KMS-11 (cell line): ENCODE measurements around the gene ASIC5.
"Not testable (repeated sequence)": the region's sequence is repeated elsewhere in the genome, so short reads cannot be mapped to it uniquely, and the experiment has no call there.

ENCODE experiments used
- H2AFZ ChIP-seq: fragments of 200-600 bp; sonication (generic); 2 replicates; pipeline ENCODE4 v1.6.1; 2016; ENCODE audit warnings: antibody characterized with exemption, mixed run types, low read depth
- H3K27ac ChIP-seq: fragments of 200-600 bp; sonication (generic); 2 replicates; pipeline ENCODE4 v1.6.1; 2016; ENCODE audit warnings: mild to moderate bottlenecking, mixed run types
- H3K27me3 ChIP-seq: fragments of 200-600 bp; sonication (generic); 2 replicates; pipeline ENCODE4 v1.6.1; 2017; ENCODE audit warnings: mild to moderate bottlenecking, low read depth, mixed run types, moderate library complexity; ENCODE audit not compliant: insufficient read depth
- H3K36me3 ChIP-seq: fragments of 200-600 bp; sonication (generic); 2 replicates; pipeline ENCODE4 v1.6.1; 2017; ENCODE audit warnings: mild to moderate bottlenecking, mixed run types; ENCODE audit not compliant: insufficient read depth
- H3K4me1 ChIP-seq: fragments of 200-600 bp; sonication (generic); 2 replicates; pipeline ENCODE4 v1.6.1; 2016; ENCODE audit warnings: mild to moderate bottlenecking, low read depth, mixed run types; ENCODE audit not compliant: poor library complexity, severe bottlenecking
- H3K4me2 ChIP-seq: fragments of 200-600 bp; sonication (generic); 2 replicates; pipeline ENCODE4 v1.7.0; 2016; ENCODE audit warnings: mild to moderate bottlenecking, mixed run types
- H3K4me3 ChIP-seq: fragments of 200-600 bp; sonication (generic); IDR thresholded peaks from 2 replicates; pipeline ENCODE4 v1.6.1; 2017; ENCODE audit warnings: low read depth, low read length, mixed read lengths; ENCODE audit not compliant: insufficient read depth
- H3K79me2 ChIP-seq: fragments of 200-600 bp; sonication (generic); 2 replicates; pipeline ENCODE4 v1.6.1; 2016; ENCODE audit warnings: low read depth, mixed run types; ENCODE audit not compliant: insufficient read depth
- H3K9ac ChIP-seq: fragments of 200-600 bp; sonication (generic); 2 replicates; pipeline ENCODE4 v1.6.1; 2016; ENCODE audit warnings: mild to moderate bottlenecking, mixed run types
- H4K20me1 ChIP-seq: fragments of 200-600 bp; sonication (generic); 2 replicates; pipeline ENCODE4 v1.6.1; 2016; ENCODE audit warnings: mild to moderate bottlenecking, mixed run types; ENCODE audit not compliant: insufficient read depth
- TF ChIP-seq, protein P1 (sequence below): fragments of 200-600 bp; sonication (generic); conservative IDR thresholded peaks from 2 replicates; pipeline ENCODE4 v1.6.1; 2017; ENCODE audit warnings: low read depth, mild to moderate bottlenecking, antibody characterized with exemption, low read length, moderate library complexity, mixed read lengths

The ASIC5 gene

DNA sequence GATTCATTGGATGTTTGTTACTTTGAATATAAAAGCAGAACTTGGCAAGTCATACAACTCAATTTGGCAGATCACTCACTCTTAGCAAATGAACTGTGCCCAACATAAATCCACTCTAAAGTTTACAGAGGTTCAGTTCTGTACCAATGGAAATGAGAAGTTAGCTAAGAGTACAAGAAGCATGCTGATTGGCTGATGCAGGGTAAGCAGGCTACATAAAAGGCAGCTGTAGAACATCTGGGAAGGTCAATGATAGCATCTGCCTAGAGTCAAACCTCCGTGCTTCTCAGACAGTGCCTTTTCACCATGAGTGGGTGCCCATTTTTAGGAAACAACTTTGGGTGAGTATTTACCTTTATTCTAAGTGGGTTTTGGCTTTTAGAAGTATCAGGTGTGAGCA, 37.4 kb upstream of the ASIC5 start, which contains the start of gene TDO2:
TSS of gene TDO2 (plus strand) at position 244 of the 400 bp plus-strand sequence. CDS start at position 307, 63 bp downstream.
- TF ChIP-seq, protein P1, sequence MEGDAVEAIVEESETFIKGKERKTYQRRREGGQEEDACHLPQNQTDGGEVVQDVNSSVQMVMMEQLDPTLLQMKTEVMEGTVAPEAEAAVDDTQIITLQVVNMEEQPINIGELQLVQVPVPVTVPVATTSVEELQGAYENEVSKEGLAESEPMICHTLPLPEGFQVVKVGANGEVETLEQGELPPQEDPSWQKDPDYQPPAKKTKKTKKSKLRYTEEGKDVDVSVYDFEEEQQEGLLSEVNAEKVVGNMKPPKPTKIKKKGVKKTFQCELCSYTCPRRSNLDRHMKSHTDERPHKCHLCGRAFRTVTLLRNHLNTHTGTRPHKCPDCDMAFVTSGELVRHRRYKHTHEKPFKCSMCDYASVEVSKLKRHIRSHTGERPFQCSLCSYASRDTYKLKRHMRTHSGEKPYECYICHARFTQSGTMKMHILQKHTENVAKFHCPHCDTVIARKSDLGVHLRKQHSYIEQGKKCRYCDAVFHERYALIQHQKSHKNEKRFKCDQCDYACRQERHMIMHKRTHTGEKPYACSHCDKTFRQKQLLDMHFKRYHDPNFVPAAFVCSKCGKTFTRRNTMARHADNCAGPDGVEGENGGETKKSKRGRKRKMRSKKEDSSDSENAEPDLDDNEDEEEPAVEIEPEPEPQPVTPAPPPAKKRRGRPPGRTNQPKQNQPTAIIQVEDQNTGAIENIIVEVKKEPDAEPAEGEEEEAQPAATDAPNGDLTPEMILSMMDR, result no peak
- Histone ChIP-seq H3K4me1 (peaks cover 45% of the 10 kb centered on the region), H3K4me2 (no peak within 1 kb of the TSS), H3K79me2 (no peaks in the 10 kb centered on the region), H3K27me3 (no peaks in the 10 kb centered on the region), H3K9ac (no peak within 1 kb of the TSS), H3K27ac (no peak within 1 kb of the TSS), H3K4me3 (no peak within 1 kb of the TSS), H3K36me3 (no peaks in the 10 kb centered on the region), H2AFZ (no peak within 1 kb of the TSS), H4K20me1 (no peaks in the 10 kb centered on the region)

- H3K9ac ChIP-seq, result no peak overlapping the region
These were observed 34.9 kb upstream of the ASIC5 start for GRCh38 chr4:155901013-155901412.

DNA sequence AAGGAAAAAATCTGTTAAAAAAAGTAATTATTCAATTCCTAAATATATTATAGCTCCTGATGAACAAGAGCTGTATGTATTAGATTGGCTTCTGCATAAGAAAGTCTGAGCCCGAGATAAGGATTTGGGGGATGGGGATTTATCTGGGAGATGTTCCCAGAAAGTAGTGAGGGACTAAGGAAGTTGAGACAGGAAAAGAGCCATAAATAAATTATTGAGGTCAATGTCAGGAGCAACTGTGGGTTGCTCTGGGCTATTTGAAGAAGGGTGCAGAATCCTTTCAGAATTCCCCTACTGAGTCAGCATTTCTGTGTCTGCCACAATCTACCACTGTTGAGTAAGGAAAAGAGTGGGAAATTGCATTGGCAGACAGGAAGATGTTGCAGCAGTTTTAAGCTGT, 34.3 kb upstream of the ASIC5 start:
- H2AFZ ChIP-seq, result peak overlapping the region; percentile 3; the same call in 1 of the 2 replicates

More at GRCh38 chr4:155901013-155901412, 34.9 kb upstream of the ASIC5 start:
- H4K20me1 ChIP-seq, result no peaks in the 10 kb centered on the region
- no peaks in the 10 kb centered on the region for H3K27me3 ChIP-seq
- peaks cover 24% of the 10 kb centered on the region for H3K4me1 ChIP-seq
- TF ChIP-seq, protein P1, result no peak
- peak overlapping the region; percentile 3; the same call in 1 of the 2 replicates for H2AFZ ChIP-seq
- no peaks in the 10 kb centered on the region for H3K79me2 ChIP-seq
- H3K36me3 ChIP-seq, result no peaks in the 10 kb centered on the region
- no peak overlapping the region for H3K4me3 ChIP-seq
- H3K4me2 ChIP-seq, result peak overlapping the region; percentile 69
- H3K27ac ChIP-seq, result peak overlapping the region; percentile 16

GRCh38 chr4:155899891-155900290, 33.8 kb upstream of the ASIC5 start:
- TF ChIP-seq, protein P1, result no peak
- no peaks in the 10 kb centered on the region for H3K27me3 ChIP-seq
- no peak overlapping the region for H3K4me3 ChIP-seq
- no peak overlapping the region for H3K9ac ChIP-seq
- H2AFZ ChIP-seq, result no peak overlapping the region
- H3K79me2 ChIP-seq, result no peaks in the 10 kb centered on the region
- H3K4me2 ChIP-seq, result peak overlapping the region; percentile 69
- no peaks in the 10 kb centered on the region for H3K36me3 ChIP-seq
- no peak overlapping the region for H3K27ac ChIP-seq
- peaks cover 24% of the 10 kb centered on the region for H3K4me1 ChIP-seq
- H4K20me1 ChIP-seq, result no peaks in the 10 kb centered on the region

More for the DNA sequence above, 34.3 kb upstream of the ASIC5 start:
- H3K27me3 ChIP-seq, result no peaks in the 10 kb centered on the region
- peak overlapping the region; percentile 69 for H3K4me2 ChIP-seq
- H3K79me2 ChIP-seq, result no peaks in the 10 kb centered on the region
- H3K4me1 ChIP-seq, result peaks cover 24% of the 10 kb centered on the region
- H4K20me1 ChIP-seq, result no peaks in the 10 kb centered on the region
- H3K4me3 ChIP-seq, result no peak overlapping the region
- TF ChIP-seq, protein P1, result no peak
- H3K36me3 ChIP-seq, result no peaks in the 10 kb centered on the region
- no peak overlapping the region for H3K9ac ChIP-seq
- peak overlapping the region; percentile 16 for H3K27ac ChIP-seq

GRCh38 chr4:155898371-155898770, 32.3 kb upstream of the ASIC5 start:
- not testable (repeated sequence) for H3K9ac ChIP-seq, H3K27ac ChIP-seq, H3K36me3 ChIP-seq

More at GRCh38 chr4:155898371-155898770, 32.3 kb upstream of the ASIC5 start:
- not testable (repeated sequence) for H3K27me3 ChIP-seq, H4K20me1 ChIP-seq, H3K4me2 ChIP-seq, H3K79me2 ChIP-seq, H2AFZ ChIP-seq, H3K4me3 ChIP-seq
- peaks cover 24% of the 10 kb centered on the region for H3K4me1 ChIP-seq
